ENCODE results near the gene DLEC1. TPM values are rescaled to one million over a fixed set of nuclear protein-coding genes. Genes with fewer than 3 reads are reported as not detected.

Gene DLEC1
- total and polyA plus RNA-seq, 7 donors: 0.01 to 0.09 (median 0.05) TPM; not detected in 2

DNA sequence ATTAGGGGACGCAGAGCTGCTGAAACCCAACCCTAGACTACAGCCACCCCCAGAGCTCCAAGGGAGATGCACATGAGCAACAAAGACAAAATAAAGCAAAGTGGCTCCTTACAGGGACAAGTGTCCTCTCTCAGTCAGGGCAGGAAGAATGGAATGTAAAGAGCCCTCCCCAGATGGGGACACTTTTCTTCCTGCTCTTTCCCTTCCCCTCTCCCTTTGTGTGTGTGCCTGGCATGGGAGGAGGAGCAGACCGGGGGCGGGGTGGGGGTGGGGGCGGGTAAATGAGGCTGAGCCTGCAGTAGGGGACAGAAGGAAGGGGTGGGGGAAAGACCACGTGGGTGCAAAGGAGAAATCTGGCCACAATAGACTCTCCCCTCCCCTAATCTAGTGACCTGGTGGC lies 60.5 kb downstream of the DLEC1 start:
- Histone ChIP-seq H3K27ac (no peak overlapping the region), H3K27me3 (ENCODE audit: insufficient read depth in 3 of 3, low read length in 2 of 3) (peaks cover 0 to 2% (median 0%) of the 10 kb centered on the region in 3 donors), H3K36me3 (ENCODE audit: insufficient read depth in 1 of 2, low read depth in 1 of 2) (no peaks in the 10 kb centered on the region), H3K4me3 (no peak overlapping the region), H3K4me1 (no peaks in the 10 kb centered on the region), H3K9me3 (peaks cover 2% of the 10 kb centered on the region)
- TF ChIP-seq CTCF (IDR thresholded peaks at IDR 0.05): no peak
- intact Hi-C loops (cut with DNase I): no loop called here
- DNase-seq: no peak
- WGBS, 3 donors: 17 to 36% (median 25%) methylated on average over 4 to 5 of the region's 5 CpGs
- no peak for ATAC-seq

GRCh38 chr3:38100498-38100897 lies 61.5 kb downstream of the DLEC1 start:
- no peak for TF ChIP-seq CTCF (IDR thresholded peaks at IDR 0.05)
- peaks cover 0 to 2% (median 0%) of the 10 kb centered on the region in 3 donors for H3K27me3 ChIP-seq (ENCODE audit: insufficient read depth in 3 of 3, low read length in 2 of 3)
- intact Hi-C loops (cut with DNase I): no loop called here
- H3K4me1 ChIP-seq: no peaks in the 10 kb centered on the region
- ATAC-seq (no peak), DNase-seq (no peak)
- no peak overlapping the region for H3K27ac ChIP-seq
- H3K4me3 ChIP-seq: no peak overlapping the region
- no peaks in the 10 kb centered on the region for H3K36me3 ChIP-seq (ENCODE audit: insufficient read depth in 1 of 2, low read depth in 1 of 2)
- H3K9me3 ChIP-seq: peaks cover 3% of the 10 kb centered on the region
- WGBS, 3 donors: 81 to 86% (median 84%) methylated on average over 3 of the region's 3 CpGs

DNA sequence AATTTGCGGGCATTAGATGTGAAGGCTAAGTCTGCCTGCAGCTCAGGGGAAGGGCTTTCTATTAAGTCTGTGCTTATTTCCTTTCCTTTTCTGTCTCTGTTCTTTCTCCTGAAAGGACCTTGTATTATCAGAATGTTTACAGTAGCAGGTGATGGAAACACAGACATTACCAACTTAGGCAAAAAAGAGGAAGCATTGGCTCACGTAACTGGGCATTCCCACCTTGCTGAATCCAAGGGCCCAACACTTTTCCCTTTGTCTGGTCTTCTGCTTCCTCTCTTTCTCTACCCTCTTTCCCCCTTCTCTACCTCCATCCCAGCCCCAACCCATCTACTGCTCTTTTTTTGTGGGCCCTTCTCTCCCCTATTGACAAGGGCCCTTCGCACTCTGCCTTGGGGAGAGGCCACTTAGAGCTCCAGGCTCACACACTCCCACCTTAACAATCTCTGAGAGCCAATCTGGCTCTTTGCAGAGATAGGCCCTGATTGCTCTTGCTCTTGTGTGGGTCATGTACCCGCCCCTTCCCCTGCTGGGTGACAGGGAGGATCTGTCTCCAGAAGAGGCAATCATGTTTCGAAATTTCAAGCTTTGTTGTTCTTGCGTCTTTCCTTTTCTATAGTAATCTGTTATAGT lies 62.9 kb downstream of the DLEC1 start:
- no peak overlapping the region for H3K4me3 ChIP-seq
- H3K36me3 ChIP-seq (ENCODE audit: insufficient read depth in 1 of 2, low read depth in 1 of 2): no peaks in the 10 kb centered on the region
- WGBS, 3 donors: 86 to 91% (median 88%) methylated on average over 6 of the region's 6 CpGs
- H3K27ac ChIP-seq: no peak overlapping the region
- intact Hi-C loops (cut with DNase I): no loop called here
- H3K9me3 ChIP-seq: peaks cover 3% of the 10 kb centered on the region
- TF ChIP-seq CTCF (IDR thresholded peaks at IDR 0.05): no peak
- ATAC-seq (no peak), DNase-seq (no peak)
- peaks cover 0 to 2% (median 0%) of the 10 kb centered on the region in 3 donors for H3K27me3 ChIP-seq (ENCODE audit: insufficient read depth in 3 of 3, low read length in 2 of 3)
- no peaks in the 10 kb centered on the region for H3K4me1 ChIP-seq

- DNase-seq (no peak), ATAC-seq (no peak)
- Histone ChIP-seq H3K36me3 (ENCODE audit: insufficient read depth in 1 of 2, low read depth in 1 of 2) (no peaks in the 10 kb centered on the region), H3K4me1 (no peaks in the 10 kb centered on the region), H3K27ac (no peak overlapping the region), H3K4me3 (no peak overlapping the region), H3K9me3 (peaks cover 3% of the 10 kb centered on the region), H3K27me3 (ENCODE audit: insufficient read depth in 3 of 3, low read length in 2 of 3) (peaks cover 0 to 2% (median 0%) of the 10 kb centered on the region in 3 donors)
- no peak for TF ChIP-seq CTCF (IDR thresholded peaks at IDR 0.05)
- intact Hi-C loops (cut with DNase I): no loop called here
- 65 to 77% (median 73%) methylated on average over 1 of the region's 1 CpG for WGBS, 3 donors
Observed at GRCh38 chr3:38102444-38102814, 63.4 kb downstream of the DLEC1 start.

DNA sequence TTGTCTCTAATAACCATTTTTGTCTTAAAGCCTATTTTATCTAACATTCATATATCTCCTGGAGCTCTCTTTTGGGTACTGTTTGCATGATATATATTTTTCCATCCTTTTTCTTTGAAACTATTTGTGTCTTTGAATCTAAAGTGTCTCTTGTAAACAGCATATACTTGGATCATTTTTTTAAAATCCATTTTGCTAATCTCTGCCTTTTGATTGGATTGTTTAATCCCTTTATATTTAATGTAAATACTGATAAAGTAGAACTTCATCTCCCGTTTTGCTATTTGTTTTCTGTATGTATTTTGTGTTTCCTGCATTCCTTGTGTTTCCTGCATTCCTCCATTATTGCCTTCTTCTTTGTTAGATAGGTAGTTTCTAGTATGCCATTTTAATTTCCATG lies 66.5 kb downstream of the DLEC1 start:
- WGBS, 3 donors: 48 to 71% (median 68%) methylated on average over 1 of the region's 1 CpG
- TF ChIP-seq CTCF (IDR thresholded peaks at IDR 0.05): no peak
- H3K36me3 ChIP-seq (ENCODE audit: insufficient read depth in 1 of 2, low read depth in 1 of 2): no peaks in the 10 kb centered on the region
- no peak for ATAC-seq
- no peaks in the 10 kb centered on the region for H3K27me3 ChIP-seq (ENCODE audit: insufficient read depth in 3 of 3, low read length in 2 of 3)
- H3K9me3 ChIP-seq: peaks cover 3% of the 10 kb centered on the region
- no peak for DNase-seq
- no peaks in the 10 kb centered on the region for H3K4me1 ChIP-seq
- H3K4me3 ChIP-seq: no peak overlapping the region
- intact Hi-C loops (cut with DNase I): no loop called here
- H3K27ac ChIP-seq: no peak overlapping the region

All from psoas muscle (tissue), 8 donors.